ENCODE results near the gene BASP1. TPM values are rescaled to one million over a fixed set of nuclear protein-coding genes. Genes with fewer than 3 reads are reported as not detected.

The BASP1 gene
- total RNA-seq, 1 experiment from 2014 or later, result 0.34 TPM

DNA sequence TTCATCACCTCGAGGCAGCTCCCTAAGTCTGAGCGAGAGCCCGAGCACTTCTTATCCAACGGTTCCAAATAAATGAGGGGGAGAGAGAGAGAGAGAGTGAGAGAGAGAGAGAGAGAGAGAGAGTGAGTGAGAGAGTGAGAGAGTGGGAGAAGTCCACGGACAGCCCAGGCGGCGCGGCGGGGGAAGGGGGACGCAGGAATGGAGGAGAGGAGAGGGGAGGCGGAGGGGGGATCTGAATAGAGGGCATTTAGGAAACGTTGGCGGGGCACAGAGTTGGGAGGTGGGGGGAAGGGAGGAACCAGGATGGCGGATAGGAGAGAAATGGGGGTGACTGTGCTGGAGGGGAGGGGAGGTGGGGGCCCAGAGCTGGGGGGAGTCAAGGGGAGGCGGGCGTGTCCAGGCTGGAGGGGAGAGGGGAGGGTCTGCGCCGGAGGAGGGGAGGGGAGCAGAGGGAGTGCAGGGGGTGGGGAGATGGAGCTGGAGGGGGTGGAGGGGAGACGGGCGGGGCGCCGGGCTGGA lies 398 bp upstream of the BASP1 start:
- POLR2A ChIA-PET, result no interaction called here
- intact Hi-C loops (cut with micrococcal nuclease), result loop anchor here (1.0 kb wide), 3 partner anchors 1065 to 1097 kb away; no protein-coding TSS in a partner anchor
- DNase-seq (ENCODE audit: low read depth, low spot score), result no peak

More for the DNA sequence above, 398 bp upstream of the BASP1 start:
- ChIA-PET CTCF (interaction anchor here (1.5 kb wide), 1 partner anchor 9 kb away, joined by 8 read pairs; no protein-coding TSS in a partner anchor), RAD21 (ENCODE audit: low non-redundant PET in 1 of 2, low total read pairs in 2 of 2, uncharacterized antibody in 2 of 2, unreplicated experiment in 2 of 2) (no interaction called here)
- H3K27me3 ChIP-seq (ENCODE audit: insufficient read depth, low read length), result peaks cover 4% of the 10 kb centered on the region; the same call in 1 of the 2 replicates
- H4K20me1 ChIP-seq (ENCODE audit: insufficient read depth), result no peaks in the 10 kb centered on the region
- no peaks in the 10 kb centered on the region for H3K9me2 ChIP-seq (ENCODE audit: insufficient read depth)
- H2AFZ ChIP-seq (ENCODE audit: low read depth, low read length, poor library complexity, severe bottlenecking), result no peak overlapping the region
- H3K4me2 ChIP-seq (ENCODE audit: low read length), result no peak overlapping the region
- H3K36me3 ChIP-seq (ENCODE audit: control insufficient read depth in 1 of 2, insufficient read depth in 2 of 2, low read length in 2 of 2), result no peaks in the 10 kb centered on the region
- no peaks in the 10 kb centered on the region for H3K4me1 ChIP-seq (ENCODE audit: control insufficient read depth in 1 of 2, insufficient read depth in 2 of 2, low read length in 2 of 2)
- no TSS peak for BruUV-seq (replicated peaks)
- no peak overlapping the region for H3K4me3 ChIP-seq (replicated peaks in 1 of 2; ENCODE audit: low read depth in 1 of 2, low read length in 2 of 2)
- ATAC-seq, result no peak
- H3K27ac ChIP-seq (ENCODE audit: low read depth, low read length), result no peak overlapping the region
- TF ChIP-seq CBX3 (IDR thresholded peaks at IDR 0.05; ENCODE audit: low read depth), result no peak
- TF ChIP-seq ZNF274 (IDR thresholded peaks at IDR 0.05; ENCODE audit: low read depth, low read length), result no peak
- no peak for TF ChIP-seq EZH2phosphoT487 (IDR thresholded peaks at IDR 0.05; ENCODE audit: borderline replicate concordance)
- no peak for TF ChIP-seq ELF1 (IDR thresholded peaks at IDR 0.05; ENCODE audit: borderline replicate concordance, low read depth)
- no peak for TF ChIP-seq YY1 (IDR thresholded peaks at IDR 0.05; ENCODE audit: extremely low read depth, insufficient replicate concordance, low read depth, low read length)
- no peak for TF ChIP-seq POLR2A (IDR thresholded peaks at IDR 0.05; ENCODE audit: borderline replicate concordance, extremely low read depth, insufficient read depth, insufficient read length)
- no peak for TF ChIP-seq EGR1 (IDR thresholded peaks at IDR 0.05; ENCODE audit: low read depth)
- TF ChIP-seq SP1 (IDR thresholded peaks at IDR 0.05; ENCODE audit: low read depth), result no peak
- TF ChIP-seq, protein P1, sequence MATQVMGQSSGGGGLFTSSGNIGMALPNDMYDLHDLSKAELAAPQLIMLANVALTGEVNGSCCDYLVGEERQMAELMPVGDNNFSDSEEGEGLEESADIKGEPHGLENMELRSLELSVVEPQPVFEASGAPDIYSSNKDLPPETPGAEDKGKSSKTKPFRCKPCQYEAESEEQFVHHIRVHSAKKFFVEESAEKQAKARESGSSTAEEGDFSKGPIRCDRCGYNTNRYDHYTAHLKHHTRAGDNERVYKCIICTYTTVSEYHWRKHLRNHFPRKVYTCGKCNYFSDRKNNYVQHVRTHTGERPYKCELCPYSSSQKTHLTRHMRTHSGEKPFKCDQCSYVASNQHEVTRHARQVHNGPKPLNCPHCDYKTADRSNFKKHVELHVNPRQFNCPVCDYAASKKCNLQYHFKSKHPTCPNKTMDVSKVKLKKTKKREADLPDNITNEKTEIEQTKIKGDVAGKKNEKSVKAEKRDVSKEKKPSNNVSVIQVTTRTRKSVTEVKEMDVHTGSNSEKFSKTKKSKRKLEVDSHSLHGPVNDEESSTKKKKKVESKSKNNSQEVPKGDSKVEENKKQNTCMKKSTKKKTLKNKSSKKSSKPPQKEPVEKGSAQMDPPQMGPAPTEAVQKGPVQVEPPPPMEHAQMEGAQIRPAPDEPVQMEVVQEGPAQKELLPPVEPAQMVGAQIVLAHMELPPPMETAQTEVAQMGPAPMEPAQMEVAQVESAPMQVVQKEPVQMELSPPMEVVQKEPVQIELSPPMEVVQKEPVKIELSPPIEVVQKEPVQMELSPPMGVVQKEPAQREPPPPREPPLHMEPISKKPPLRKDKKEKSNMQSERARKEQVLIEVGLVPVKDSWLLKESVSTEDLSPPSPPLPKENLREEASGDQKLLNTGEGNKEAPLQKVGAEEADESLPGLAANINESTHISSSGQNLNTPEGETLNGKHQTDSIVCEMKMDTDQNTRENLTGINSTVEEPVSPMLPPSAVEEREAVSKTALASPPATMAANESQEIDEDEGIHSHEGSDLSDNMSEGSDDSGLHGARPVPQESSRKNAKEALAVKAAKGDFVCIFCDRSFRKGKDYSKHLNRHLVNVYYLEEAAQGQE (IDR thresholded peaks at IDR 0.05; ENCODE audit: low read depth), result no peak
- no peak for TF ChIP-seq FOSL1 (IDR thresholded peaks at IDR 0.05; ENCODE audit: low read depth)
- TF ChIP-seq CEBPB (IDR thresholded peaks at IDR 0.05; ENCODE audit: low read depth), result no peak
- no peaks in the 10 kb centered on the region for H3K79me2 ChIP-seq (ENCODE audit: insufficient read depth, low read length)
- no peaks in the 10 kb centered on the region for H3K9me3 ChIP-seq (ENCODE audit: control insufficient read depth in 1 of 2, insufficient read depth in 1 of 2, low read depth in 1 of 2, low read length in 2 of 2)
- no peak overlapping the region for H3K9ac ChIP-seq (ENCODE audit: low read length)
